Lung (tissue), 12 donors: ENCODE measurements around the gene FAT3. TPM values are rescaled to one million over a fixed set of nuclear protein-coding genes. Genes with fewer than 3 reads are reported as not detected.

Source experiments
- ATAC-seq: fragments of 200-7000 bp; cut with Tn5 transposase; one replicate; pipeline ENCODE4 v1.9.1; 2020; ENCODE audit warnings: moderate number of reproducible peaks; ENCODE audit not compliant: insufficient read depth, low FRiP score
- DNase-seq, 3 donors: peaks; one replicate each; pipeline ENCODE4 v3.0.0-alpha.2; 2013 to 2017
- H3K27ac ChIP-seq, 2 donors: one replicate each; pipeline ENCODE4 v1.5.1; 2013; ENCODE audit warnings: mild to moderate bottlenecking in 2 of 2, moderate library complexity in 2 of 2, control low read depth in 1 of 2, inconsistent platforms in 1 of 2, low read depth in 1 of 2, low read length in 1 of 2
- H3K27me3 ChIP-seq, 3 donors: one replicate each; pipeline ENCODE4 v1.5.1; 2013; ENCODE audit warnings: low read length in 2 of 3; ENCODE audit not compliant: control insufficient read depth in 3 of 3, insufficient read depth in 3 of 3
- H3K36me3 ChIP-seq, 4 donors: one replicate each; pipeline ENCODE4 v1.5.1; 2013; ENCODE audit warnings: low read length in 4 of 4, mild to moderate bottlenecking in 1 of 4, moderate library complexity in 1 of 4; ENCODE audit not compliant: control insufficient read depth in 4 of 4, insufficient read depth in 4 of 4
- H3K4me1 ChIP-seq, 5 donors: one replicate each; pipeline ENCODE4 v1.5.1; 2013; ENCODE audit warnings: low read length in 5 of 5, mild to moderate bottlenecking in 2 of 5, moderate library complexity in 1 of 5; ENCODE audit not compliant: control insufficient read depth in 5 of 5, insufficient read depth in 5 of 5
- H3K4me3 ChIP-seq: one replicate; pipeline ENCODE4 v1.5.1; 2013; ENCODE audit warnings: mild to moderate bottlenecking, control low read depth, moderate library complexity
- H3K9ac ChIP-seq, 2 donors: one replicate each; pipeline ENCODE4 v1.5.1; 2013; ENCODE audit warnings: low read length in 2 of 2, control low read depth in 1 of 2; ENCODE audit not compliant: insufficient read depth in 1 of 2
- H3K9me3 ChIP-seq, 4 donors: one replicate each; pipeline ENCODE4 v1.5.1; 2013; ENCODE audit warnings: low read length in 3 of 4, mild to moderate bottlenecking in 1 of 4, moderate library complexity in 1 of 4; ENCODE audit not compliant: control insufficient read depth in 4 of 4, insufficient read depth in 3 of 4
- WGBS, 2 donors: extraction: QIAGEN DNeasy Blood & Tissue Kit; methylation state at CpG; one replicate each; pipeline ENCODE4 v1.1.7; 2013; 5-methylcytosine and 5-hydroxymethylcytosine counted together
- polyA plus RNA-seq, 2 donors: library from polyadenylated mRNA; stranded (reverse); fragments of 200-250 nt; gene quantifications; one replicate each; pipeline ENCODE4 v1.2.1, GENCODE V29; 2013
- total RNA-seq, 2 donors: library from RNA; depleted of rRNA in 1 of 2; stranded (reverse); fragments of >200 nt in 1 of 2; gene quantifications; one replicate each; pipeline ENCODE4 v1.2.1, GENCODE V29; 2014 to 2021
- TF ChIP-seq, protein P1 (sequence below): IDR thresholded peaks from 2 replicates; pipeline ENCODE4 v1.5.1; 2012; ENCODE audit warnings: mild to moderate bottlenecking; ENCODE audit errors: control extremely low read depth, extremely low read depth
- donor health status: control.
- donor health status: control.
- donor health status: Bipolar disorder and iron deficiency.
- donor health status: healthy.
- donor health status: DM: yes; HTN: yes; CAD: no.

The FAT3 gene
- total and polyA plus RNA-seq, 4 donors = 0.22 to 108 (median 3.1) TPM

DNA sequence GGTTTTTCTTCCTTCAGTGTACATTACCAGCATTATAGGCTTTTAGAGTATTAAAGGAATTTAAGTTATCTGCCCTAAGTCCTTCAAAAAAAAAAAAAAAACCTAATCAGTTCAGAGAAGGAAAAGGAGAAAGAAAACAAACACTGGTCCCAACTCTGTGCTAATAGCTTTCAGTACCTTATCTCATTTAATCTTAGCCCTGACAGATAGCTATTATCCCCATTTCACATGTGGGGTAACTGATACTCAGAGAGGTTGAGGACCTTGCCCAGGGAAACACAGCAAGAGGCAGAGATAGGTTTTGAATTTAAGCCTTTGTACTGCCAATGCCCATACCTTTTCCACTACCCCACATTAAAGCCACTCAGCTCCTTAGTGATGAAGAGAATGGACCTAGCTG, 43.4 kb downstream of the FAT3 start:
- TF ChIP-seq, protein P1, sequence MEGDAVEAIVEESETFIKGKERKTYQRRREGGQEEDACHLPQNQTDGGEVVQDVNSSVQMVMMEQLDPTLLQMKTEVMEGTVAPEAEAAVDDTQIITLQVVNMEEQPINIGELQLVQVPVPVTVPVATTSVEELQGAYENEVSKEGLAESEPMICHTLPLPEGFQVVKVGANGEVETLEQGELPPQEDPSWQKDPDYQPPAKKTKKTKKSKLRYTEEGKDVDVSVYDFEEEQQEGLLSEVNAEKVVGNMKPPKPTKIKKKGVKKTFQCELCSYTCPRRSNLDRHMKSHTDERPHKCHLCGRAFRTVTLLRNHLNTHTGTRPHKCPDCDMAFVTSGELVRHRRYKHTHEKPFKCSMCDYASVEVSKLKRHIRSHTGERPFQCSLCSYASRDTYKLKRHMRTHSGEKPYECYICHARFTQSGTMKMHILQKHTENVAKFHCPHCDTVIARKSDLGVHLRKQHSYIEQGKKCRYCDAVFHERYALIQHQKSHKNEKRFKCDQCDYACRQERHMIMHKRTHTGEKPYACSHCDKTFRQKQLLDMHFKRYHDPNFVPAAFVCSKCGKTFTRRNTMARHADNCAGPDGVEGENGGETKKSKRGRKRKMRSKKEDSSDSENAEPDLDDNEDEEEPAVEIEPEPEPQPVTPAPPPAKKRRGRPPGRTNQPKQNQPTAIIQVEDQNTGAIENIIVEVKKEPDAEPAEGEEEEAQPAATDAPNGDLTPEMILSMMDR = no peak
- Histone ChIP-seq H3K27me3 (no peaks in the 10 kb centered on the region), H3K9ac (no peak overlapping the region), H3K36me3 (peaks cover 0 to 3% (median 0%) of the 10 kb centered on the region in 4 donors), H3K4me1 (peaks cover 0 to 6% (median 0%) of the 10 kb centered on the region in 5 donors), H3K4me3 (no peak overlapping the region), H3K9me3 (no peaks in the 10 kb centered on the region), H3K27ac (no peak overlapping the region)
- no peak for ATAC-seq
- DNase-seq = no peak

DNA sequence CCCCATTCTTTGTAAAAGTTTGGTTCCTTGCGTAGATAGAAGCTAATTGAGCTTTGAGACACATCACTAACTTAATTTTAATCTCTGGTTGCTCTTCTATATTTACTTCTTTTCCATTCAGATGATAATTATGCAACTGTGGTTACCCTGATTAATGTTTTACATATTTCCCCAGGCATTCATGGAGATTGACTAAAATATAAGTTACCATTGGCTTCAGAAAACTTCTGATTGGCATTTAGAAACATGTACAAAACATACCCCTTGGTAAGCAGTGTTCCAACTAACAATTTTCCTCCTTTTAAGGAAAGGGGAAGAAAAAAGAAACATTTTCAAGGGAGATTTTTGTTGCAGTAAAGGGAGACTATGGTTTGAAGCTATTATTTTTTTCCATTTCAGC, 43.9 kb downstream of the FAT3 start:
- WGBS, 2 donors = 78 to 86% methylated on average over 1 of the region's 1 CpG

DNA sequence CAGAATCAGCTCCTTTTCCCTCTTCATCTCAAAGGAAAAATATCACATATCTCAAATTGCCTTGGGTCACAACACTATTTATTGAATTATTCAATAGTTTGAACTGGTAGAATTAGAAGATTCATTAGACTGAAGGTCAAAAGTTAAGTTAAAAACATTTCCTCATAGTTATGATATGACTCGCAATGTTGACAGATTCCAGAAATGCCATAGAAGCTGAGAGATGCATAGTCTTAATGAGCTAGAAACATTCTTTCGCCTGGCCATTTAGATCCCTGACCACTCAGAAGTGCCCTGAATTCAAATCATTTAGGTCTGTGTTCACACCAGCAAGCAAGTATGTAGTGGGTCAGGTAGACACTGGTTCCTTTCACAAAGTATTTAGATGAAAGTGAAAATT, 44.4 kb downstream of the FAT3 start:
- Histone ChIP-seq H3K4me1 (peaks cover 0 to 6% (median 0%) of the 10 kb centered on the region in 5 donors), H3K4me3 (no peak overlapping the region), H3K9ac (no peak overlapping the region), H3K27ac (no peak overlapping the region), H3K27me3 (no peaks in the 10 kb centered on the region), H3K9me3 (no peaks in the 10 kb centered on the region), H3K36me3 (peaks cover 0 to 3% (median 0%) of the 10 kb centered on the region in 4 donors)
- ATAC-seq = peak; percentile 69
- TF ChIP-seq, protein P1 = no peak
- peak in 1 of 3 donors; percentile 22 for DNase-seq
- WGBS, 2 donors = 40 to 67% methylated on average over 2 of the region's 2 CpGs

More for the DNA sequence above, 43.9 kb downstream of the FAT3 start:
- Histone ChIP-seq H3K36me3 (peaks cover 0 to 3% (median 0%) of the 10 kb centered on the region in 4 donors), H3K9ac (no peak overlapping the region), H3K9me3 (no peaks in the 10 kb centered on the region), H3K4me3 (no peak overlapping the region), H3K4me1 (peaks cover 0 to 6% (median 0%) of the 10 kb centered on the region in 5 donors), H3K27ac (no peak overlapping the region), H3K27me3 (no peaks in the 10 kb centered on the region)
- TF ChIP-seq, protein P1 = no peak
- DNase-seq (no peak), ATAC-seq (no peak)

DNA sequence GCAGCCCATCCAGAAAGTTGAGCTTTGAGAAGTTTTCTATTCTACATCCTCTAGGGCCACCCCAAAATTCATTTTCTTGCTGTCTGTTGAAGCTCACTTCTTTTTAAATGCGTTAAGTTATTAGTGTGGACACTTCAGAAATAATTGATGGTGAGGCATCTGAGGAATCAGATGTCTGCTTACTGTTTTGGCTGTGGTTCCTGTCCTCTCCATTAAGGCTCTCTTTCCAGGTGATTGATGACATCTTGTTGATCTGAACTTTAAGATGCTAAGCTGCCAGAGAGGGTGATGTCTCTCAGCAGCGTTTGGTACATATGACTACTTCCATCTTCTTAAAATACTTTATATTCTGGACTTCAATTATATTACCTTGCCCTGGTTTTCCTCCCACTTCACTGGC, 45.2 kb downstream of the FAT3 start:
- H3K9me3 ChIP-seq = no peaks in the 10 kb centered on the region
- no peak overlapping the region for H3K9ac ChIP-seq
- no peak overlapping the region for H3K27ac ChIP-seq
- H3K27me3 ChIP-seq = no peaks in the 10 kb centered on the region
- H3K36me3 ChIP-seq = peaks cover 0 to 3% (median 0%) of the 10 kb centered on the region in 4 donors
- 79 to 83% methylated on average over 2 of the region's 2 CpGs for WGBS, 2 donors
- DNase-seq = no peak
- TF ChIP-seq, protein P1 = no peak
- H3K4me1 ChIP-seq = peaks cover 0 to 6% (median 0%) of the 10 kb centered on the region in 5 donors
- ATAC-seq = no peak
- H3K4me3 ChIP-seq = no peak overlapping the region
